GM13977 (cell line): ENCODE results near the gene IER5L.

Experiments used
- DNase-seq: peaks from one replicate; pipeline ENCODE4 v3.0.0; 2012; ENCODE audit warnings: low spot score
- CTCF ChIP-seq: IDR thresholded peaks from 2 replicates; pipeline ENCODE4 v1.5.1; 2012; ENCODE audit warnings: mild to moderate bottlenecking, control low read depth; ENCODE audit not compliant: insufficient read depth; ENCODE audit errors: extremely low read depth, missing control alignments
- in situ Hi-C: fragments of 300-500 bp; cut with MboI; formaldehyde crosslinking; loops from one replicate; pipeline ENCODE4 v1.12.0; 2022; ENCODE audit warnings: low sequenced_read_pairs, low pct_unique_long_range_greater_than_20kb, mixed read lengths, inconsistent platforms; ENCODE audit not compliant: unreplicated experiment

IER5L gene

GRCh38 chr9:129174102-129174723 is 3.8 kb downstream of the IER5L start:
- DNase-seq = peak; percentile 90
- in situ Hi-C loops = no loop called here
- TF ChIP-seq CTCF = peak; percentile 99

GRCh38 chr9:129173296-129174101 is 4.6 kb downstream of the IER5L start:
- no peak for DNase-seq
- no peak for TF ChIP-seq CTCF
- in situ Hi-C loops = no loop called here

GRCh38 chr9:129172816-129173215 is 5.2 kb downstream of the IER5L start:
- in situ Hi-C loops = no loop called here
- no peak for DNase-seq

GRCh38 chr9:129171993-129172751 is 5.9 kb downstream of the IER5L start:
- no peak for TF ChIP-seq CTCF
- in situ Hi-C loops = no loop called here
- DNase-seq = no peak

More at GRCh38 chr9:129172816-129173215, 5.2 kb downstream of the IER5L start:
- TF ChIP-seq CTCF = no peak

GRCh38 chr9:129170229-129170628 is 7.8 kb downstream of the IER5L start:
- in situ Hi-C loops = no loop called here
- no peak for DNase-seq
- no peak for TF ChIP-seq CTCF
